Measurements from ENCODE around the gene TAF5. TPM values are rescaled to one million over a fixed set of nuclear protein-coding genes. Genes with fewer than 3 reads are reported as not detected.
"Not testable (repeated sequence)": the region's sequence is repeated elsewhere in the genome, so short reads cannot be mapped to it uniquely, and the experiment has no call there.

TAF5 gene
- total RNA-seq, 6 experiments from 2014 or later = 2.7 to 4.0 (median 3.8) TPM

GRCh38 chr10:103416436-103417147 lies 48.8 kb downstream of the TAF5 start:
- Mint-ChIP-seq H3K9me3 (no peaks in the 10 kb centered on the region), H3K27me3 (ENCODE audit: insufficient read depth) (peaks cover 2% of the 10 kb centered on the region; the same call in 1 of the 2 replicates), H3K36me3 (ENCODE audit: low read depth) (peaks cover 36% of the 10 kb centered on the region), H3K4me1 (ENCODE audit: low read depth) (no peaks in the 10 kb centered on the region), H3K4me3 (no peak overlapping the region), H3K27ac (no peak overlapping the region)
- peak; percentile 43 for DNase-seq
- TF ChIP-seq CTCF (IDR thresholded peaks at IDR 0.05) = peak; percentile 85

DNA sequence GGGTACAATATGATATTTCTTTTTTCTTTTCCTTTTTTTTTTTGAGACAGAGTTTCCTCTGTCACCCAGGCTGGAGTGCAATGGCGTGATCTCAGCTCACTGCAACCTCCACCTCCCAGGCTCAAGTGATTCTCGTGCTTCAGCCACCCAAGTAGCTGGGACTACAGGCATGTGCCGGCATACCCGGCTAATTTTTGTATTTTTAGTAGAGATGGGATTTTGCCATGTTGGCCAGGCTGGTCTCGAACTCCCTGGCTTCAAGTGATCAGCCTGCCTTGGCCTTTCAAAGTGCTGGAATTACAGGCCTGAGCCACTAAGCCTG lies 49.3 kb downstream of the TAF5 start:
- DNase-seq; H3K4me1 Mint-ChIP-seq (ENCODE audit: low read depth); H3K27ac Mint-ChIP-seq; H3K4me3 Mint-ChIP-seq; H3K27me3 Mint-ChIP-seq (ENCODE audit: insufficient read depth); H3K9me3 Mint-ChIP-seq: not testable (repeated sequence)
- peaks cover 36% of the 10 kb centered on the region for H3K36me3 Mint-ChIP-seq (ENCODE audit: low read depth)
- TF ChIP-seq CTCF (IDR thresholded peaks at IDR 0.05) = peak; percentile 43; the same call in 1 of the 2 replicates

DNA sequence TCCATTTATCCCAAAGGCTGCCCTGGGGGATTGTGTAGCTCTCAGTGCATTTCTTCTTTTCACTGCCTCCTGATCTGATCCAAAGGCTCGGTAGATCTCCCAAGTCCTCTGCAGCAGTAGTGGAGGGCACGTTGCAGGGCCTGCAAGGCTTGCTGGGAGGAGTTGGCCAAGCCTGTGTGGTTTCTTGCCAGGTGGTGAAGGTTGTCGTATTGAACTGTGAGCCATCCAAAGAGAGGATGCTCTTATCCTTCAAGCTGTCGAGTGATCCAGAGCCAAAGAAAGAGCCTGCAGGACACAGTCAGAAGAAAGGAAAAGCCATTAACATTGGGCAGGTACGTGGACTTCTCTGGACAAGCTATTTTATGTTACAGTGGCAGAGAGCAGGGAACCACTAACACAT lies 49.8 kb downstream of the TAF5 start:
- H3K4me1 Mint-ChIP-seq (ENCODE audit: low read depth) = no peaks in the 10 kb centered on the region
- peaks cover 2% of the 10 kb centered on the region; the same call in 1 of the 2 replicates for H3K27me3 Mint-ChIP-seq (ENCODE audit: insufficient read depth)
- H3K36me3 Mint-ChIP-seq (ENCODE audit: low read depth) = peaks cover 36% of the 10 kb centered on the region
- no peak overlapping the region for H3K4me3 Mint-ChIP-seq
- no peak for TF ChIP-seq CTCF (IDR thresholded peaks at IDR 0.05)
- no peak overlapping the region for H3K27ac Mint-ChIP-seq
- H3K9me3 Mint-ChIP-seq = no peaks in the 10 kb centered on the region
- DNase-seq = no peak

GRCh38 chr10:103419101-103419500 lies 51.3 kb downstream of the TAF5 start:
- Mint-ChIP-seq H3K9me3 (no peaks in the 10 kb centered on the region), H3K4me3 (no peak overlapping the region), H3K27me3 (ENCODE audit: insufficient read depth) (peaks cover 2% of the 10 kb centered on the region; the same call in 1 of the 2 replicates), H3K4me1 (ENCODE audit: low read depth) (no peaks in the 10 kb centered on the region), H3K36me3 (ENCODE audit: low read depth) (peaks cover 36% of the 10 kb centered on the region), H3K27ac (no peak overlapping the region)
- DNase-seq = no peak
- no peak for TF ChIP-seq CTCF (IDR thresholded peaks at IDR 0.05)

DNA sequence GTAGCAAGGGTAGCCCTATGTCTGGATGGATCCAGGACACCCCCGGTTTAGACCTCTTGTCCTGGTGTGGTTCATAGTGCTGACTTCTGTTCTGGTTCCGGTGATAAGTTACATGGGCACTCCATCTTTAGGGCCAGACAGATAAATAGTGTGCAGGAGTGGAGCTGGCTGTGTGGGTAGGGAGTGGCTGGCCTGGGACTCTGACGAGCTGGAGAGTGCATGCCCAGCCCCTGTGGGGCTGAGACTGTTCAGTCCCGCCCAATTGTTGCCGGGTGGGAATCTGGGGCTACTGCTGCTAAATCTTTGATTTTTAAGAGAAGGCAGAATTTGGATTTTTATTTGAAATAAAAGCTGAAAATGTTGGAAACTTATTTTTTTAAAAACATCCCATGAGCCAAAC lies 56.0 kb downstream of the TAF5 start:
- Mint-ChIP-seq H3K27ac (no peak overlapping the region), H3K36me3 (ENCODE audit: low read depth) (peaks cover 24% of the 10 kb centered on the region), H3K4me1 (ENCODE audit: low read depth) (no peaks in the 10 kb centered on the region), H3K4me3 (no peak overlapping the region), H3K9me3 (no peaks in the 10 kb centered on the region), H3K27me3 (ENCODE audit: insufficient read depth) (no peaks in the 10 kb centered on the region)
- no peak for TF ChIP-seq CTCF (IDR thresholded peaks at IDR 0.05)
- no peak for DNase-seq

Data from HFFc6 (cell line).